NCI-H510A treated with DMSO at 0.1 percent for 48 hours (cell line): ENCODE measurements around the gene CYP2A7.
"Not testable (repeated sequence)": the region's sequence is repeated elsewhere in the genome, so short reads cannot be mapped to it uniquely, and the experiment has no call there.

Source experiments
- DNase-seq: peaks from one replicate; lab custom pipeline; 2025; lab: John Stamatoyannopoulos, UW

Gene CYP2A7

DNA sequence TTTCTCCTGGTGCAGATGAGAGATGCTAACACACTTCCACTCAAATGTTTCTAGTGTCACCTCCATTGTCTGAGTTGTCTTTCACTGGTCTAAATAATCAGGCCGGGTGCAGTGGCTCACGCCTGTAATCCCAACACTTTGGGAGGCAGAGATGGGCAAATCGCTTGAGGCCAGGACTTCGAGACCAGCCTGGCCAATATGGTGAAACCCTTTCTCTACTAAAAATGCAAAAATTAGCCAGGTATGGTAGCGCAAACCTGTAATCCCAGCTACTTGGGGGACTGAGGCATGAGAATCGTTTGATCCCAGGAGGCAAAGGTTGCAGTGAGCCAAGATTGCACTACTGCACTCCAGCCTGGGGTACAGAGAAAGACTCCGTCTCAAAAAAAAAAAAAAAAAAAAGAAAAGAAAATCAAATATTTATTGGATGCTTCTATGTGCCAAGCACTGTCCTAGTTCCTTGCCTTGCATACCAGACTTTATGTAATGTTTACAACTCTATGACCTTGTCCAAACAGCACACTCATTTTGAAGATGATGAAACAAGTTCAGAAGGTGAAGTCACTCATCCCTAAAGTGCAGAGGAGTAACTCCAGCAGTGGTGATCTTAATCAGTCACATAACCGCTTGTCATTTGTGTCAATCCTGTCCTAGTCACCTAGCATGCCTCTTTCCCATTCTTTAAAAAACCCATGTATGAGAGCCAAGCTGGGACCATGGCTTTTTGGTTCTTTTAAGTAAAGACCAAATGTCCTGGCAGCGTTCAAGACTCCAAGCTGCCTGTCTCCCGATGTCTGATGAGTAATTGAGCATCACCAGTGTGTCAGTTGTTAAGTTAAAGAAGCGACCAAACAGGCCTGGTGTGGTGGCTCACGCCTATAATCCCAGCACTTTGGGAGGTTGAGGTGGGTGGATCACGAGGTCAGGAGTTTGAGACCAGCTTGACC is 15.1 kb upstream of the CYP2A7 start:
- DNase-seq: not testable (repeated sequence)

DNA sequence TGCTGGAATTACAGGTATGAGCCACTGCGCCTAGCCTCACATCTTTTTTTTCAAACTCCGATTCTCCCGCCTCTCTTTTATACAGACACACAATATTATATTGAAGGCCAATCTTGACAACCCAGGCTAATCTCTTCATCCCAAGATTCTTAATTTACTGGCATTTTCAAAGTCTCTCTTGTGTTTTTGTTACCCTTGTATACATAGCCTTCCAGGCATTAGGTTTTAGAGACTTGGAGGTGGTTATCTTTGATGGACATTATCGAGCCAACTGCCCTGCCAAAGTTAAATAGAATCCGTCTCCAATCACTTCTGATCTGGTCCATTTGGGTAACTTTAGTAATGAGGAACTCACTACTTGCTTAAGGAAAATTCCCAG is 14.4 kb upstream of the CYP2A7 start:
- no peak for DNase-seq

DNA sequence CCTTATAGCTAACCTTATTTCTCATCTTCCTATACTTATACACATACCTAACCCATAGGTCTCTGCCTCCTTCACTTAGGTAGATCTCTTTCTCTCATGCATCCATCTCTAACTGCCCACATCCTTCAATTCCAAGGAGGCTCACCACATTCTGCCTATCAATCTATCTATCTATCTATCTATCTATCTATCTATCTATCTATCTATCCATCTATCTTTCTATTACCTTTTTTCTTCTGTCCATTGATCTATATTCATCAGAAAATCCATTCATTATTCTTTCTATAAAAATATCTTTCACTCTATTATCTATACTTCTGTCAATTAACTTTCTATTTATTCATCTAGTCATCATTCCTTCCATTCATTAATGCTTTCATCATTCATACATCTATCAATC is 11.1 kb upstream of the CYP2A7 start:
- DNase-seq: no peak

DNA sequence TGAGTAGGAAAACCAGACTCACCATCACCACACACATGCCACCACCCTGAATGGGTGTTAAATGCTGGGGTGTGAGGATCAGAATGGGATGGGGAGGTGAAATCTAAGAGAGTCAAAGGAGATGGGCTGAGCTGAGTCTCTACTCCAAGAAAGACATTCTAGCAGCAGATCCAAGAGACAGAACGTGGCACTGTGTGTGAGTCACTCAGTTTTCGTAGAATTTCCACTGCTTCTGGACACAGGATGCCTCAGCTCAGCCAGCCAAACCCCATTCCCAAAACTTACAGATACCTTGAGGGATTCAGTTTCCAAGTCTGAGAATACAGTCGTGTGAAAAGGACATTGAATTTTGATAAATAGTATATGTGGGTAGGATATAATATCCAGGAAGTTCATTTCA is 7.3 kb upstream of the CYP2A7 start:
- DNase-seq: no peak

DNA sequence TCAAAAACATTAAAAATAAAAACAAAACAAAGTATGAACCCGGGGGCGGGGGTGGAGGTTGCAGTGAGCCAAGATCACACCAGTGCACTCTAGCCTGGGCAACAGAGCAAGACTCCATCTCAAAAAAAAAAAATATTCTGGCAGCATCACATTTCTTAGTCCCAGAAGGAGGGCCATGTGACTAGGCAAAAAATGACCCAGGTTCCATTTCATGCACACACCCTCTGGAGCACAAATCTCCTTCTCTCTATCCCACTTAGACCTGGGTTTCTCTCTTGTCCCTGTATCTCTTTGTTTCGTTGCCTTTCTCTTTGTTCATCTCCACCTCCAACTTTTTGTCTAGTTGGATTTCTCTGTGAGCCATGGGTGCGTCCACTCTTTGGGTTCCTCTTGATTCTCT is 6.2 kb upstream of the CYP2A7 start:
- DNase-seq: no peak

DNA sequence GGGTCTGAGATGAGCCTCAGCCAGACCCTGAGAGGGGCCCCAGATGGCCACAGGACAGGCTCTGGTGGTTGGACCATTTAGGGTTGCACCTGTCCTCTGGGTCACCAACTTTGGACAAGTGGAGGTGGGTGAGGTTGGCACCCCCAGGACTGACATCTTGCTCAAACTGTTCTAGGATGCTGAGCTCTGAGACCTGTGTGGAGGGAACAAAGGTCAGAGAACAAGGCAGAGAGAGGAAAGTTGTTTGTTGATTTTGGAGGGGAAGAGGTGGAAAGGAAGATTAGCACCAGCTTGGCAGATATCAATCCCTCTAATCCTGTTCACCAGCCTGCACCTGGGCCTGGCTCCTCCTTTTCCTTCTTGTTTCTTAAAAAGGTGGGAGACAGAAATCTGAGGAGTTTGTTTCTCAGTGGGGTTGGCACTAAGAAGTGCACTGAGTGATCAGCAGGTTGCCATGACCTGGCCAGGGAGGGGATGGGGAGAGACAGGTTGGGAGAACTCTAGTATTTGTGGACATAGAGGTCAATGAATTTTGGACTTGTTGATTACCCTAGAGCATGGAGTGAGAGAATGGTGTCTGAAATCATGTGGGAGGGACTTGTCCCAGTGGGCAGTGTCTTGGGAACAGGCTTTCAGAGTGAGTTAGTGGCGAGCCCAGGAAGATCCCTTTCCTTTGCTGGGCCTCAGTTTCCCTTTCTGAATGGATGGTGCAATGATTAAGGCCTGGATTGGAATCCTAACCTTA is 2.3 kb upstream of the CYP2A7 start:
- not testable (repeated sequence) for DNase-seq

DNA sequence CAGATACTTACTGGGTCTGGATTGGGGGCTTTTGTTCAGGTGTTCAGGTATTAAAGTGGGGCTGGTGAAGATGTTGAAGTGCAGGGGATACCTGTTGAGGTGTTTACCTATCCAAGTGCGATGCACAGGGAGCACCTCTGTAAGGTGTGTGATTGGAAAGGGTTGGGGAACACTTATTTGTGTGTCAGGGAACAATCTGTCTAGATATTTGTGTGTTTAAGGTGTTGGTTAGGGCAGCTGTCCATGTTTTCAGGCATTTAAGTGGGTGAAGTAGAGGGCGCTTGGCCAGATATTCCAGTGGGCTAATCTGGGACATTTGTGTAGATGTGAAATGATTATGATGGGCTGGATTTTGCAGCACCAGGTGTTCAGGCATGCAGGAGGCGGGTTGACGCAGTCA is 2.7 kb downstream of the CYP2A7 start:
- not testable (repeated sequence) for DNase-seq

DNA sequence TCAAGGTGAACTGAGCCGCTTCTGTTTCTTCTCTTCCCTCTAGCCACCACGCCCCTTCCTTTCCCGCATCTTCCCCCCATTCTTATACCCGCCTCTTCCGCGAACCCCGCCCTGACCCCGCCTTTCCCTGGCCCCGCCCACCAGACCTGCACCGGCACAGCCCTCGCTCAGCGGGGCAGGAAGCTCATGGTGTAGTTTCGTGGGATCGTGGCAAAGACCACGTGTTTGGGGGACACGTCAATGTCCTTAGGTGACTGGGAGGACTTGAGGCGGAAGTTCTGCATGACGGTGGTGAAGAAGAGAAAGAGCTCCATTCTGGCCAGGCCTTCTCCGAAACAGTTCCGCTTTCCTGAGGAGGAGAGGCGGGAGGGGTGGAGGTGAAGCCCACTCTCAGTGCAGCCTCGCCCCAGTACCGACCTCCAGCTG is 6.5 kb downstream of the CYP2A7 start:
- not testable (repeated sequence) for DNase-seq

DNA sequence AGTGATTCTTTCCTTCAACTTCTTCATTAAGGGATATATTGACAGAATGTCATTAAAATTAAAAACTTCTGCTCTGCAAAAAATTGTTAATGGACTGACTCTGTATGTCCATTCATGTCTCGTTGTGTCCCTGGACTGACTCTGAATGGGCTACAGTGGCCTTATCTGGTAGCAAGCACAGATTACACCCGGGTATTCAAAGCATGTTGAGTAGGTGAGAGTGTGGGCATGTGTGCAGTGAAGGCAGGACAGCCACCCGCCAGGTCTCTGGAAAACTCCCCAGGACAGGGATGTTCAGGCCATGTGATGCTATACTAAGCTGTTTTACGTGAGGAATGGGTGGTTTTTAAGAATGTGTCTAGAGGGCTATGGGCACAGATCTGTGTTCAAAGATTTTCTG is 7.2 kb downstream of the CYP2A7 start:
- DNase-seq: not testable (repeated sequence)

DNA sequence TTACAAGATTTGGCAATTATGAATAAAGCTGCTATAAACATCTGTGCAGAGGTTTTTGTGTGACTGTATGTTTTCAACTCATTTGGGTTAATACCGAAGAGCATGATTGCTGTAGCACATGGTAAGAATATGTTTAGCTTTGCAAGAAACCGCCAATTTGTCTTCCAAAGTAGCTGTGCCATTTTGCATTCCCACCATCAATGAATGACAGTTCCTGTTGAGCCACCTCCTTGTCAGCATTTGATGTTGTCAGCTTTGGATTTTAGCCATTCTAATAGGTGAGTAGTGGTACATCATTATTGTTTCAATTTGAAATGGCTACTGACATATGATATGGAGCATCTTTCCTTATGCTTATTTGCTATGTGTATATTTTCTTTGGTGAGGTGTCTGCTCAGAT is 8.2 kb downstream of the CYP2A7 start:
- not testable (repeated sequence) for DNase-seq

DNA sequence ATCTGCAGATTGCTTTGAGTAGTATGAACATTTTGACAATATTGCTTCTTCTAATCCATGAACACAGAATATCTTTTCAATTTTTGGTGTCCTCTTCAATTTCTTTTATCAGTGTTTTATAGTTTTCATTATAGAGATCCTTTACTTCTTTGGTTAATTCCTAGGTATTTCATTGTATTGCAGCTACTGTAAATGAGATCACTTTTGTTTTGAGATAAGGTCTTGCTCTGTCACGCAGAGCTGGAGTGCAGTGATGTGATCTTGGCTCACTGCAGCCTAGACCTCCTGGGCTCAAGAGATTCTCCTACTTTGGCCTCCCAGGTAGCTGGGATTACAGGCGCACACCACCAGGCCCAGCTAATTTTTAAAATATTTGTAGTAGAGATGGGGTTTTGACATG is 9.8 kb downstream of the CYP2A7 start:
- DNase-seq: no peak

DNA sequence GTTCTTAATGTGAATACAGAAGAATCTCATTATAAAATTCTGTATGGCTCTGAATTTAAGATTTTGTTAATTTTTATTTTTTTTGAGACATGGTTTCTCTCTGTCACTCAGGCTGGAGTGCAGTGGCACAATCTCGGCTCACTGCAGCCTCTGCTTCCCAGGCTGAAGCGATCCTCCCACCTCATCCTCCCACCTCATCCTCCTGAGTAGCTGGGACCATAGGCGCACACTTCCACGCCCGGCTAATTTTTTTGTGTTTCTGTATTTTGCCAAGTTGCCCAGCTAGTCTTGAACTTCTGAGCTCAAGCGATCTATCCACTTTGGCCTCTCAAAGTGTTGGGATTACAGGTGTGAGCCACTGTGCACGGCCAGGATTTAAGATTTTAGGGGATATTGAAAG is 14.3 kb downstream of the CYP2A7 start:
- no peak for DNase-seq

DNA sequence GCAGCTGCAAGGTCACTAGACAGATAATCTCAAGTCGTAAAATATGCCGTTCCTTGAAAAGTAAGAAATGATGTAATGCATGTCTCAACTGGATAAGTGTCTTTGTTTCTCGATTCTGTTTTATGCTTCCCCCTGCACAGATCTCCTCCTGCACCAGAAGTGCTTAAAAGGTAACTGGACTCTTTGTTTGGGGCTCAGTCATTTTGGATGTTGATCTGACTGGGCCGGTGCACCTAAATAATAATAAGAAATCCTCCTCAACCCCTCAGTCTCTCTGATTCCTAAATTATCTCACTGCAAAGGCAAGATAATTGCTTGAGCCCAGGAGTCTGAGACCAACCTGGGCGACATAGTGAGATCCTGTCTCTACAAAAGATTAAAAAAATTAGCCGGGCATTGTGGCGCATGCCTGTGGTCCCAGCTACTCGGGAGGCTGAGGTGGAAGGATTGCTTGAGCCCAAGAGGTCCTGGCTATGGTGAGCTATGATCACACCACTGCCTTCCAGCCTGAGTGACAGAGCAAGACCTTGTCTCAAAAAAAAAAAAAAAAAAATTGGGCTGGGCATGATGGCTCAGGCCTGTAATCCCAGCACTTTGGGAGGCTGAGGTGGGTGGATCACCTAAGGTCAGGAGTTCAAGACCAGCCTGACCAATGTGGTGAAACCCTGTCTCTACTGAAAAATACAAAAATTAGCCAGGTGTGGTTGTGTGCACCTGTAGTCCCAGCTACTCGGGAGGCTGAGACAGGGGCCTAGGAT is 17.1 kb downstream of the CYP2A7 start:
- DNase-seq: not testable (repeated sequence)

DNA sequence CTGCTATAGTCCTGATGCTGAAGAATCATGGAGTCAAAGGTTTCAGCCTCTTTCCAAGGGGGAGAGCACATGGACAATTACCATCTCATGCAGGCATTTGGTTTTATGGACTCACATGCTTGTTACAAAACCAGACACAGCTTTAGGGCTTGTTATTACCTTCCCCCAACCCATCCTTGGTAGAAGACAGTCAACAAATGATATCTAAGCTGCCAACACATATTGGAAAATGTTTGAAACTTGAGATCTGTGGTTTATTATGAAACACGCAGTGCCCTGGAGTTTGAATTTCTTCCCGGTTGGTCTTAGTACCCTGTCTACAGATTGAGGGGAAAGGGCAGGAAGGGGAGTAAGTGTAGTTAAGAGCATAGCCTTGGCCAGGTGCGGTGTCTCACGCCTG is 19.2 kb downstream of the CYP2A7 start:
- no peak for DNase-seq

DNA sequence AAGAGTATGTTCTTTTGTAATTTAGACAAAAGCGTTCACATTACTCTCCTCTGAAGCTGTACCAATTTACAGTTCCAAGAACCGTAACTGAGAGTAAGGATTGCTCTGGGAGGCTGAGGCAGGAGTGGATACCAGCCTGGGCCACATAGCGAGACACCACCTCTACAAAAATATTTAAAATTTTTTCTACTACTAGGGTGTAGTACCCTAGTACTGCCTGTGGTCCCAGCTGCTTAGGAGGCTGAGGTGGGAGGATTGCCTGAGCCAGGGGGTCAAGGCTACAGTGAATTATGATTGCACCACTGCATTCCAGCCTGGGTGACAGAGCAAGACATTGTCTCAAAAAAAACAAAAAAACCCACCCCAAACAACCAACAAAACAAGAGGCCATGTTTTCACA is 19.7 kb downstream of the CYP2A7 start:
- no peak for DNase-seq

DNA sequence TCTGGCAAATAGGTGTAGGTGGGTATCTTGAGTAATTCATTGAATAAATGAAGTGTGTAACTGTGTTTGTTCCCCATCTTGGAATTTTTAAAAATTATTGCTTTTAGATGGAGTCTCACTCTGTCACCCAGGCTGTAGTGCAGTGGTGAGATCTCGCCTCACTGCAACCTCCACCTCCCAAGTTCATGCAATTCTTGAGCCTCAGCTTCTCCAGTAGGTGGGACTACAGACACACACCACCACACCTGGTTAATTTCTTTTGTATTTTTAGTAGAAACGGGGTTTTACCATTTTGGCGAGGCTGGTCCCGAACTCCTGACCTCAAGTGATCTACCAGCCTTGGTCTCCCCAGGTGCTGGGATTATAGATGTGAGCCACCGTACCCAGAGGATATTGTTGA is 23.9 kb downstream of the CYP2A7 start:
- no peak for DNase-seq

DNA sequence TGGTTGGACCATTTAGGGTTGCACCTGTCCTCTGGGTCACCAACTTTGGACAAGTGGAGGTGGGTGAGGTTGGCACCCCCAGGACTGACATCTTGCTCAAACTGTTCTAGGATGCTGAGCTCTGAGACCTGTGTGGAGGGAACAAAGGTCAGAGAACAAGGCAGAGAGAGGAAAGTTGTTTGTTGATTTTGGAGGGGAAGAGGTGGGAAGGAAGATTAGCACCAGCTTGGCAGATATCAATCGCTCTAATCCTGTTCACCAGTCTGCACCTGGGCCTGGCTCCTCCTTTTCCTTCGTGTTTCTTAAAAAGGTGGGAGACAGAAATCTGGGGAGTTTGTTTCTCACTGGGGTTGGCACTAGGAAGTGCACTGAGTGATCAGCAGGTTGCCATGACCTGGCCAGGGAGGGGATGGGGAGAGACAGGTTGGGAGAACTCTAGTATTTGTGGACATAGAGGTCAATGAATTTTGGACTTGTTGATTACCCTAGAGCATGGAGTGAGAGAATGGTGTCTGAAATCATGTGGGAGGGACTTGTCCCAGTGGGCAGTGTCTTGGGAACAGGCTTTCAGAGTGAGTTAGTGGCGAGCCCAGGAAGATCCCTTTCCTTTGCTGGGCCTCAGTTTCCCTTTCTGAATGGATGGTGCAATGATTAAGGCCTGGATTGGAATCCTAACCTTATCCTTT is 29.4 kb downstream of the CYP2A7 start:
- not testable (repeated sequence) for DNase-seq

DNA sequence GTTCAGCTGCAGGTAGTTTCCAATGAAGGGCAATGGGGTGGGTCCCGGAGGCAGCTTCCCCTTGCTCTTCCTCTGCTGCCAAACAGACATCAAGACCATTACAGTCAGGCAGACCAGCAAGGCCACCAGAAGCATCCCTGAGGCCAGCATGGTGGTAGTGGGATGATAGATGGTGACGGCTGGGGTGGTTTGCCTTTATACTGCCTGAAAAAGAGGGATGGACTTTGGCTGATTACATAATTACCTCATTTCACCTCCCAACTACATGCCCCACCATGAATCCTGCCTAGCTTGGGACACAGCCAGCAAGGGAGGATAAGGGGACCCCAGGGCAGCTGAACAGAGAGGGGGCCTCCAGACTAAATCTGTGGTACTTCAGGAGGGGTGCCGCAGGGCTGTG is 31.8 kb downstream of the CYP2A7 start, which contains the start of gene CYP2A6:
CYP2A6 (minus strand) TSS at position 171 of the 400 bp plus-strand sequence; CDS start at position 150, 21 bp downstream.
- DNase-seq: not testable (repeated sequence)

DNA sequence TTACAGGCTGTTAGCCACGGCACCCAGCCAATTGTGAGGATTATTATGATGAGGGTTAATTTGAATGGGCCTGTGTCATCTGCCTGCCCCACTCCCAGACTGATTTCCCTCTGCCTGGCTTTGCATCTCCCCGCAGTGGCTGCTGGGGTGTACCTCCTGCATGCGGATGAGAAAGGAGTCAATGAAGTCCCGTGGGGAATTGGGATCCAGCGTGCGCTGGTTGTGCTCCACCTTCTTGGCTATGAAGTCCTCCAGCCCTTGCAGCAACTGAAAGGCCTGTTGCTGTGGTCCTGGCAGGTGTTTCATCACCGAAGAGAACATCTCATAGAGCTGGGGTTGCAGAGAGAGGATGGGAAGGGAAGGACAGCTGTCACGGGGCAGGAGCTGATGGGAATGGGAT is 35.3 kb downstream of the CYP2A7 start:
- DNase-seq: not testable (repeated sequence)

DNA sequence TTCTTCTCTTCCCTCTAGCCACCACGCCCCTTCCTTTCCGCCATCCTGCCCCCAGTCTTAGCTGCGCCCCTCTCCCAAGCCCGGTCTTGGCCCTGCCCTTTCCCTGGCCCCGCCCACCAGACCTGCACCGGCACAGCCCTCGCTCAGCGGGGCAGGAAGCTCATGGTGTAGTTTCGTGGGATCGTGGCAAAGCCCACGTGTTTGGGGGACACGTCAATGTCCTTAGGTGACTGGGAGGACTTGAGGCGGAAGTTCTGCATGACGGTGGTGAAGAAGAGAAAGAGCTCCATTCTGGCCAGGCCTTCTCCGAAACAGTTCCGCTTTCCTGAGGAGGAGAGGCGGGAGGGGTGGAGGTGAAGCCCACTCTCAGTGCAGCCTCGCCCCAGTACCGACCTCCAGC is 38.4 kb downstream of the CYP2A7 start:
- not testable (repeated sequence) for DNase-seq

DNA sequence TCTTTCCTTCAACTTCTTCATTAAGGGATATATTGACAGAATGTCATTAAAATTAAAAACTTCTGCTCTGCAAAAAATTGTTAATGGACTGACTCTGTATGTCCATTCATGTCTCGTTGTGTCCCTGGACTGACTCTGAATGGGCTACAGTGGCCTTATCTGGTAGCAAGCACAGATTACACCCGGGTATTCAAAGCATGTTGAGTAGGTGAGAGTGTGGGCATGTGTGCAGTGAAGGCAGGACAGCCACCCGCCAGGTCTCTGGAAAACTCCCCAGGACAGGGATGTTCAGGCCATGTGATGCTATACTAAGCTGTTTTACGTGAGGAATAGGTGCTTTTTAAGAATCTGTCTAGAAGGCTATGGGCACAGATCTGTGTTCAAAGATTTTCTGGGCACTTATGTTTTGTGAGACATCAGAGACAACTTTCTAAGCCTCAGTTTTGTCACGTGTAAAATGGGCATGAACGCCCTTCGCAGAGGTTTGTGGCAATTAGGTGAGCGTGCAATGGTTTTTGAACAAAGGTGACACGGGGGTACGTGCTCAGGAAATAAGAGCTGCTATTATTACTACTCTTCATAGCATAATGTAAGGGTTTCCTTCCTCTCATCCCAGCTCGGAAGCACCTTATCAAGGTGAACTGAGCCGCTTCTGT is 38.9 kb downstream of the CYP2A7 start:
- DNase-seq: not testable (repeated sequence)
